ENCODE data around the gene BIRC2.

The BIRC2 gene

DNA sequence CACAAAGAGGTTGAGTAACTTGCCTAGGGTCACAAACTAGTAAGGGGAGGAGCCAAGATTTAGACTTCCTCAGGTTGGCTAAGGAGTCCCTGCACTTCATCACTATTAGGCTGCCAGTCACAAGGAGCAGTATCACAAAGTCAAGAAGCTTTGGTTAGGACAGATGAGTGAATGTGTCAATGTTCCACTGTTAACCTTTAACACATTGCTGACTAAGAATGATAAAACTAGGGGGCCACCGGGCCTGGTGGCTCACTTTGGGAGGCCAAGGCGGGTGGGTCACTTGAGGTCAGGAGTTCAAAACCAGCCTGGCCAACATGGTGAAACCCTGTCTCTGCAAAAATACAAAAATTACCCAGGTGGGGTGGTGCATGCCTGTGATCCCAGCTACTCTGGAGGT, 73.5 kb downstream of the BIRC2 start:
- no peaks in the 10 kb centered on the region for H3K4me1 ChIP-seq (ENCODE audit: control insufficient read depth, insufficient read depth, low read length)

DNA sequence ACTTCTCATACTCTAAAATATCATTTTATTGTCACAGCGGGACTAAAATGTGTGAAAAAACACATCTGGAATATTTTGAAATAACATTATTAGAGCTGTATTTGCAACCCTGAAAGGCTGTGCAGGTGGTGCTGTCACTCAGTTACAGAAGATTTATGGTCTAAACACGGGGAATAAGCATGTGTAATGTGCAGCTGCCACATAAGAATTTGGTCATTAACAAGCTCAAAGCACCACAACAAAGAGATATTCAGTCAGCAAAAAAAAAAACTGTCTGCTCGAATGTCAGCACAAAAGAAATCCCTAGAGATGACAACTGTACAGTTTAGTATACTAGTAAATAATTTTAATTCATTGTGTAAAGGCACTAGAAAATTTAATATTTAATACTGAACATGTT, 74.2 kb downstream of the BIRC2 start:
- Histone ChIP-seq H3K4me3 (ENCODE audit: low read depth, low read length) (no peak overlapping the region), H3K4me1 (ENCODE audit: control insufficient read depth, insufficient read depth, low read length) (no peaks in the 10 kb centered on the region; the same call in 1 of the 2 replicates), H3K9me3 (ENCODE audit: control insufficient read depth, insufficient read depth, low read length) (no peaks in the 10 kb centered on the region), H3K27me3 (ENCODE audit: control insufficient read depth, insufficient read depth, low read length) (no peaks in the 10 kb centered on the region), H3K9ac (ENCODE audit: low read depth, low read length) (no peak overlapping the region), H3K36me3 (ENCODE audit: control insufficient read depth, insufficient read depth, low read length) (no peaks in the 10 kb centered on the region), H3K27ac (ENCODE audit: low read depth, low read length) (no peak overlapping the region)

More for the DNA sequence above, 73.5 kb downstream of the BIRC2 start:
- H3K36me3 ChIP-seq (ENCODE audit: control insufficient read depth, insufficient read depth, low read length), result no peaks in the 10 kb centered on the region
- H3K27me3 ChIP-seq (ENCODE audit: control insufficient read depth, insufficient read depth, low read length), result no peaks in the 10 kb centered on the region
- no peak overlapping the region for H3K27ac ChIP-seq (ENCODE audit: low read depth, low read length)
- no peak overlapping the region for H3K9ac ChIP-seq (ENCODE audit: low read depth, low read length)
- H3K4me3 ChIP-seq (ENCODE audit: low read depth, low read length), result no peak overlapping the region
- no peaks in the 10 kb centered on the region for H3K9me3 ChIP-seq (ENCODE audit: control insufficient read depth, insufficient read depth, low read length)

DNA sequence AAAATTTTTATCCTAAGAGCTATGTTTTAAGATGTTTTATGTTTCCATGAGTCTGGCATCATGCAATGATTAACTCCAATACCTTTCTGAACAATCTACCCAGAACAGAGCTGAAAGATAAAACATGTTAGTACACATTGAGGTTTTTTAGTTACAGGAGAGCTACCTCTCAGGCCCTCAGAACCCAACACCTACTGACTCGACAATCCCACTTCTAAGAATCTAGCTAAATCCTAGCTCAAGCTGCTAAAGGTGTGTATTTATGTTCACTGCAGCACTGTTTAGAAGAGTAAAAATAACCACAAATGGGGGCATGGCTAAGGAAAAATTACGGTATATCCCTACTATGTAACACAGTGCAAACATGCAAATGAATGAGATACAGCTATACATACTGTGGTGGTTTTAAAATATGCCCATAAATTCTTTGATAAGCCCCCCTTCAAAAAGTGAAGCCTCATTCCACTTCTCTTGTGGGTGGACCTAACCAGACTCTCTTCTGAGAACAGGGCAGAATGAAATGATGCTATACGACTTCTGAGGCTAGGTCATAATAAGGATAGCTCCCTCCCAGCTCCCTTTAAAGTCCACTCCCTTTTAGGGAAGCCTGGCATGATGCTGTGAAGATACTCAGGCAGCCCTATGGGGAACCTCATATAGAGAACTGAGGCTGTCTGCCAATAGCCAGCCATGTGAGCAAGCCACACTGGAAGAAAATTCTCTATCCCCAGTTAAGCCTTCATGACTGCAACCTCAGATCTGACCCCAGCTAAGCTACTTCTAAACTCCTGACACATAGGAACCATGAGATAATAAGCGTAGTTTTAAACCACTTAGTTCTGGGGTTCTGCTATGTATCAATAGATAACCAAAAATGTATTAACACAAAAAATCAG, 76.1 kb downstream of the BIRC2 start:
- Histone ChIP-seq H3K27ac (ENCODE audit: low read depth, low read length) (no peak overlapping the region), H3K9ac (ENCODE audit: low read depth, low read length) (no peak overlapping the region), H3K4me1 (ENCODE audit: control insufficient read depth, insufficient read depth, low read length) (peaks cover 4% of the 10 kb centered on the region), H3K27me3 (ENCODE audit: control insufficient read depth, insufficient read depth, low read length) (no peaks in the 10 kb centered on the region), H3K36me3 (ENCODE audit: control insufficient read depth, insufficient read depth, low read length) (no peaks in the 10 kb centered on the region), H3K4me3 (ENCODE audit: low read depth, low read length) (no peak overlapping the region), H3K9me3 (ENCODE audit: control insufficient read depth, insufficient read depth, low read length) (no peaks in the 10 kb centered on the region)

DNA sequence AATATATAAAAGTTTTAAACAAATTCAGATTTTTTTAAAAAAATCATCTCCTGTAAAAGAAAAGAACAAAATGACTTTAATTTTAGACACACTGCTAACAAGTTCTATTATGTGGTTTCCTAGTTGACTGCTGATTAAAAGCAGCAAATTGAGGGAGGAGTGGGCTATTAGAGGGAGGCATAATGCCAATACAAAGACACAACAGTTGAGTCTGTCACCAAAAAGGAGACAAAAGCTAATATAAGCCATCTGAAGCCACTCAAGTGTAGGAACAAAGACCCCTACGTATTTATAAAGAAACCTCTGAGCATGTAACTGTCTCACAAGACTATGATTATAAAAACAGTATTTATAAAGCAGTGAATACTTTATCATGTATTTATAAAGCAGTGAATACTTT, 76.9 kb downstream of the BIRC2 start:
- Histone ChIP-seq H3K9ac (ENCODE audit: low read depth, low read length) (no peak overlapping the region), H3K9me3 (ENCODE audit: control insufficient read depth, insufficient read depth, low read length) (no peaks in the 10 kb centered on the region), H3K36me3 (ENCODE audit: control insufficient read depth, insufficient read depth, low read length) (no peaks in the 10 kb centered on the region), H3K27ac (ENCODE audit: low read depth, low read length) (no peak overlapping the region), H3K27me3 (ENCODE audit: control insufficient read depth, insufficient read depth, low read length) (no peaks in the 10 kb centered on the region), H3K4me1 (ENCODE audit: control insufficient read depth, insufficient read depth, low read length) (peaks cover 4% of the 10 kb centered on the region), H3K4me3 (ENCODE audit: low read depth, low read length) (no peak overlapping the region)

DNA sequence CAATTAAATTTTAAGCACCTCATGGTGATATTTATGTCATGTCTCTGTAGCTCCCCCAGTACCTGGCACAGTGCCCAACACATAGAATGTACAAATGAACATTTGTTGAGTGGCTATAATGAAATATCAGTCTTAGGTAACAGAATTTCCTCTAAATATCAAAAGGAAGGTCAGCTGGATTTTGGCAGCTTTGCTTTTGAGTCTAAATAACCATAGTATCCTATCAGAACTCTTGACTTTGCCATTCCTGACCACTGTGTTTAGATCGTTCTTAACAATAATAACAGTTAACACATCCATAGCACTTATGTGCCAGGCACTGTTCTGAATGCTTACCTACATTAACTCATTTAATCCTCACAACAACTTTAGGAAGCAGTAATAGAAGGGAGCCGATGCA, 79.0 kb downstream of the BIRC2 start:
- Histone ChIP-seq H3K9ac (ENCODE audit: low read depth, low read length) (no peak overlapping the region), H3K27me3 (ENCODE audit: control insufficient read depth, insufficient read depth, low read length) (no peaks in the 10 kb centered on the region), H3K4me3 (ENCODE audit: low read depth, low read length) (no peak overlapping the region), H3K27ac (ENCODE audit: low read depth, low read length) (no peak overlapping the region), H3K9me3 (ENCODE audit: control insufficient read depth, insufficient read depth, low read length) (no peaks in the 10 kb centered on the region), H3K36me3 (ENCODE audit: control insufficient read depth, insufficient read depth, low read length) (no peaks in the 10 kb centered on the region), H3K4me1 (ENCODE audit: control insufficient read depth, insufficient read depth, low read length) (peaks cover 4% of the 10 kb centered on the region)

DNA sequence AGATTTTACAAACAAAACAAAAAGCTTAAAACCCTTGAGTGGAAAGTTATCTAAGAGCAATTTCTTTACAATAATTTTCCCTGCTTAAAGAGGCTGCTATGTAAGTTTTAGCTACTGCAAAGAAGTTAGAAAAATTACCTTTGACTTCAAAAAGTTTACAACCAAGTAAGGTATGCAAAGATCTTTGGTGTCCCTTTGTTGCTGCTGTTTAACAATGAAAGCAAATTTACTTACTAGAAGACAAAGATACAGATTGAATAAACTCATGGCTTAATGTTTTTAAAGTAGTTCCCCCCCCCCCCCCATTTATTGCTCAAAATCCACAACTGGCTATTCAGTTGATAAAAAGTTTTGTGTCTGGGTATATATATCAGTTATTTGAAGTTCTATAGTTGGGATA, 79.6 kb downstream of the BIRC2 start:
- H3K4me1 ChIP-seq (ENCODE audit: control insufficient read depth, insufficient read depth, low read length), result peaks cover 4% of the 10 kb centered on the region
- no peak overlapping the region for H3K27ac ChIP-seq (ENCODE audit: low read depth, low read length)

DNA sequence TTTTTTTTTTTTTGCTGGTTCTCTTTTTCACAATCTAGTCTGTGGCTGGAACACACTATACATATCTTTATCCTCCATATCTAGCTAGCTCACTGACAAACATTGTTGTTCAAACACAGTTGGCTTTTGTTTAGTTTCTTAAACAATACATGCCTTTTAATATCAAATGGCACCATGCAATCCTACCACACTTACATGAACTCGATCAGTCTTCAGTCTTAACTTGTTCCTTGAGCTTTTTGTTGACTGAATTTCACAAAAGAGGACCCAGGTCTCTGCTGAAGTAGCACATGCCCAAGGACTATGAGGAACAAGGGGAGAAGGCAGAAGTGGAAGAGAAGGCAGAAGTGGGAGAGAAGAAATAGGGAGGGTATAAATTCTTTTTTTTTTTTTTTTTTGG, 80.1 kb downstream of the BIRC2 start:
- no peak overlapping the region for H3K27ac ChIP-seq (ENCODE audit: low read depth, low read length)
- H3K4me3 ChIP-seq (ENCODE audit: low read depth, low read length), result no peak overlapping the region
- no peak overlapping the region for H3K9ac ChIP-seq (ENCODE audit: low read depth, low read length)
- H3K27me3 ChIP-seq (ENCODE audit: control insufficient read depth, insufficient read depth, low read length), result no peaks in the 10 kb centered on the region
- peaks cover 4% of the 10 kb centered on the region for H3K4me1 ChIP-seq (ENCODE audit: control insufficient read depth, insufficient read depth, low read length)
- no peaks in the 10 kb centered on the region for H3K36me3 ChIP-seq (ENCODE audit: control insufficient read depth, insufficient read depth, low read length)
- H3K9me3 ChIP-seq (ENCODE audit: control insufficient read depth, insufficient read depth, low read length), result peaks cover 3% of the 10 kb centered on the region; the same call in 1 of the 2 replicates

More for the DNA sequence above, 79.6 kb downstream of the BIRC2 start:
- Histone ChIP-seq H3K27me3 (ENCODE audit: control insufficient read depth, insufficient read depth, low read length) (no peaks in the 10 kb centered on the region), H3K9me3 (ENCODE audit: control insufficient read depth, insufficient read depth, low read length) (no peaks in the 10 kb centered on the region), H3K36me3 (ENCODE audit: control insufficient read depth, insufficient read depth, low read length) (no peaks in the 10 kb centered on the region), H3K4me3 (ENCODE audit: low read depth, low read length) (no peak overlapping the region), H3K9ac (ENCODE audit: low read depth, low read length) (no peak overlapping the region)

Measured in HUES48 (cell line).